Panc1 (cell line): ENCODE results near the gene AIF1. TPM values are rescaled to one million over a fixed set of nuclear protein-coding genes. Genes with fewer than 3 reads are reported as not detected.
A peak's percentile ranks its signal among the peaks of the same experiment; 100 is the strongest.

Source experiments
- ATAC-seq: fragments of 200-7000 bp; cut with Tn5 transposase; 2 replicates; pipeline ENCODE4 v1.9.1; 2020; ENCODE audit warnings: mild to moderate bottlenecking, moderate library complexity
- BruUV-seq: library from RNA; stranded (reverse); fragments of 400-500 nt; replicated peaks from 2 replicates; lab custom pipeline; 2021; lab: Mats Ljungman, UMichigan
- CTCF ChIA-PET: fragments of 300-600 bp; sonication (Branson Sonifier 250); formaldehyde crosslinking; loops from one replicate; lab custom pipeline; 2022; ENCODE audit warnings: antibody characterized with exemption; lab: Charles Lee
- POLR2A ChIA-PET: fragments of 300-600 bp; sonication (Branson Sonifier 250); formaldehyde crosslinking; loops from one replicate; lab custom pipeline; 2022; ENCODE audit warnings: antibody characterized with exemption; lab: Charles Lee
- DNase-seq: peaks from one replicate; pipeline ENCODE4 v3.0.0-alpha.2; 2010; ENCODE audit warnings: low read depth, low spot score
- H3K27ac ChIP-seq: 2 replicates; pipeline ENCODE4 v1.5.1; 2011; ENCODE audit warnings: mild to moderate bottlenecking, low read length, inconsistent platforms
- H3K27me3 ChIP-seq: fragments of 200-500 bp; sonication (Bioruptor generic); 2 replicates; pipeline ENCODE4 v1.6.0; 2014; ENCODE audit warnings: low read length, inconsistent platforms; ENCODE audit not compliant: control insufficient read depth, insufficient read depth
- H3K36me3 ChIP-seq: fragments of 200-500 bp; sonication (Bioruptor generic); 2 replicates; pipeline ENCODE4 v1.5.1; 2014; ENCODE audit warnings: inconsistent platforms, mild to moderate bottlenecking, low read length, moderate library complexity; ENCODE audit not compliant: control insufficient read depth, insufficient read depth
- H3K4me1 ChIP-seq: 2 replicates; pipeline ENCODE4 v1.5.1; 2011; ENCODE audit warnings: inconsistent platforms, mild to moderate bottlenecking, low read length, moderate library complexity; ENCODE audit not compliant: control insufficient read depth, insufficient read depth
- H3K4me3 ChIP-seq, 2 experiments: 2 replicates each; pipeline ENCODE4 v1.5.1; 2011 to 2012; ENCODE audit warnings: low read depth in 2 of 2, low read length in 2 of 2, mild to moderate bottlenecking in 2 of 2, inconsistent platforms in 1 of 2, moderate library complexity in 1 of 2
- H3K9me3 ChIP-seq: fragments of 200-500 bp; sonication (Bioruptor generic); 2 replicates; pipeline ENCODE4 v1.5.1; 2014; ENCODE audit warnings: low read depth, mild to moderate bottlenecking, inconsistent platforms, low read length, moderate library complexity; ENCODE audit not compliant: control insufficient read depth, insufficient read depth
- POLR2AphosphoS5 ChIP-seq: IDR thresholded peaks from 2 replicates; pipeline ENCODE4 v1.6.1; 2012; ENCODE audit warnings: mild to moderate bottlenecking, low read depth, low read length, moderate library complexity
- SIN3A ChIP-seq: IDR thresholded peaks from 2 replicates; pipeline ENCODE4 v1.6.1; 2012; ENCODE audit warnings: low read depth, mild to moderate bottlenecking, low read length, moderate library complexity, borderline replicate concordance; ENCODE audit not compliant: insufficient read depth
- TCF7L2 ChIP-seq: IDR thresholded peaks from 2 replicates; pipeline ENCODE4 v1.6.1; 2011; ENCODE audit warnings: mild to moderate bottlenecking, low read depth, low read length, inconsistent platforms
- in situ Hi-C: cut with HindIII; loops from 2 replicates; pipeline ENCODE4 v1.10.0; 2016; ENCODE audit warnings: low sequenced_read_pairs, low pct_unique_long_range_greater_than_20kb
- intact Hi-C: fragments of 100-400 bp; cut with micrococcal nuclease; formaldehyde crosslinking; loops from one replicate; pipeline ENCODE4 v1.10.0; 2022; ENCODE audit not compliant: unreplicated experiment
- total RNA-seq: library from RNA; stranded (reverse); gene quantifications from one replicate; pipeline ENCODE4 v1.2.1, GENCODE V29; 2021; ENCODE audit not compliant: unreplicated experiment
- TF ChIP-seq, protein P1 (sequence below), 2 experiments: IDR thresholded peaks; 2 replicates each; pipeline ENCODE4 v1.6.1; 2011 to 2012; ENCODE audit warnings: low read depth in 2 of 2, control low read depth in 1 of 2, low read length in 1 of 2, mild to moderate bottlenecking in 1 of 2, moderate library complexity in 1 of 2; ENCODE audit not compliant: insufficient read depth in 1 of 2
- TF ChIP-seq, protein P2 (sequence below): fragments of 450-650 bp; IDR thresholded peaks from 2 replicates; pipeline ENCODE4 v1.5.1; 2017; ENCODE audit warnings: mild to moderate bottlenecking

AIF1 gene
- total RNA-seq, 1 experiment from 2014 or later = 0.44 TPM

DNA sequence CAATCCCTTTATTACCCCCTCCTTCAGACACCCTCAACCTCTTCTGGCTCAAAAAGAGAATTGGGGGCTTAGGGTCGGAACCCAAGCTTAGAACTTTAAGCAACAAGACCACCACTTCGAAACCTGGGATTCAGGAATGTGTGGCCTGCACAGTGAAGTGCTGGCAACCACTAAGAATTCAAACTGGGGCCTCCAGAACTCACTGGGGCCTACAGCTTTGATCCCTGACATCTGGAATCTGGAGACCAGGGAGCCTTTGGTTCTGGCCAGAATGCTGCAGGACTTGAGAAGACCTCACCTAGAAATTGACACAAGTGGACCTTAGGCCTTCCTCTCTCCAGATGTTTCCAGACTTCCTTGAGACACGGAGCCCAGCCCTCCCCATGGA is 37.5 kb upstream of the AIF1 start:
- H3K9me3 ChIP-seq = no peaks in the 10 kb centered on the region
- H3K27me3 ChIP-seq = no peaks in the 10 kb centered on the region
- POLR2A ChIA-PET = interaction anchor here (0.6 to 1.0 kb wide), 2 partner anchors 160 to 313 kb away, joined by 3 to 5 read pairs; no protein-coding TSS in a partner anchor
- no TSS peak for BruUV-seq
- CTCF ChIA-PET = interaction anchor here (0.6 kb wide), 1 partner anchor 80 kb away, joined by 6 read pairs; the partner anchor contains the start of gene MICB
- H3K36me3 ChIP-seq = no peaks in the 10 kb centered on the region
- in situ Hi-C loops (no loop called here), intact Hi-C loops (no loop called here)
- no peak for DNase-seq
- H3K4me1 ChIP-seq = peaks cover 22% of the 10 kb centered on the region
- TF ChIP-seq TCF7L2 (no peak), POLR2AphosphoS5 (no peak), SIN3A (no peak)
- TF ChIP-seq, protein P1, sequence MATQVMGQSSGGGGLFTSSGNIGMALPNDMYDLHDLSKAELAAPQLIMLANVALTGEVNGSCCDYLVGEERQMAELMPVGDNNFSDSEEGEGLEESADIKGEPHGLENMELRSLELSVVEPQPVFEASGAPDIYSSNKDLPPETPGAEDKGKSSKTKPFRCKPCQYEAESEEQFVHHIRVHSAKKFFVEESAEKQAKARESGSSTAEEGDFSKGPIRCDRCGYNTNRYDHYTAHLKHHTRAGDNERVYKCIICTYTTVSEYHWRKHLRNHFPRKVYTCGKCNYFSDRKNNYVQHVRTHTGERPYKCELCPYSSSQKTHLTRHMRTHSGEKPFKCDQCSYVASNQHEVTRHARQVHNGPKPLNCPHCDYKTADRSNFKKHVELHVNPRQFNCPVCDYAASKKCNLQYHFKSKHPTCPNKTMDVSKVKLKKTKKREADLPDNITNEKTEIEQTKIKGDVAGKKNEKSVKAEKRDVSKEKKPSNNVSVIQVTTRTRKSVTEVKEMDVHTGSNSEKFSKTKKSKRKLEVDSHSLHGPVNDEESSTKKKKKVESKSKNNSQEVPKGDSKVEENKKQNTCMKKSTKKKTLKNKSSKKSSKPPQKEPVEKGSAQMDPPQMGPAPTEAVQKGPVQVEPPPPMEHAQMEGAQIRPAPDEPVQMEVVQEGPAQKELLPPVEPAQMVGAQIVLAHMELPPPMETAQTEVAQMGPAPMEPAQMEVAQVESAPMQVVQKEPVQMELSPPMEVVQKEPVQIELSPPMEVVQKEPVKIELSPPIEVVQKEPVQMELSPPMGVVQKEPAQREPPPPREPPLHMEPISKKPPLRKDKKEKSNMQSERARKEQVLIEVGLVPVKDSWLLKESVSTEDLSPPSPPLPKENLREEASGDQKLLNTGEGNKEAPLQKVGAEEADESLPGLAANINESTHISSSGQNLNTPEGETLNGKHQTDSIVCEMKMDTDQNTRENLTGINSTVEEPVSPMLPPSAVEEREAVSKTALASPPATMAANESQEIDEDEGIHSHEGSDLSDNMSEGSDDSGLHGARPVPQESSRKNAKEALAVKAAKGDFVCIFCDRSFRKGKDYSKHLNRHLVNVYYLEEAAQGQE (IDR thresholded peaks at IDR 0.05; ENCODE audit: insufficient read depth in 1 of 2, low read depth in 2 of 2, low read length in 1 of 2) = no peak
- TF ChIP-seq, protein P2, sequence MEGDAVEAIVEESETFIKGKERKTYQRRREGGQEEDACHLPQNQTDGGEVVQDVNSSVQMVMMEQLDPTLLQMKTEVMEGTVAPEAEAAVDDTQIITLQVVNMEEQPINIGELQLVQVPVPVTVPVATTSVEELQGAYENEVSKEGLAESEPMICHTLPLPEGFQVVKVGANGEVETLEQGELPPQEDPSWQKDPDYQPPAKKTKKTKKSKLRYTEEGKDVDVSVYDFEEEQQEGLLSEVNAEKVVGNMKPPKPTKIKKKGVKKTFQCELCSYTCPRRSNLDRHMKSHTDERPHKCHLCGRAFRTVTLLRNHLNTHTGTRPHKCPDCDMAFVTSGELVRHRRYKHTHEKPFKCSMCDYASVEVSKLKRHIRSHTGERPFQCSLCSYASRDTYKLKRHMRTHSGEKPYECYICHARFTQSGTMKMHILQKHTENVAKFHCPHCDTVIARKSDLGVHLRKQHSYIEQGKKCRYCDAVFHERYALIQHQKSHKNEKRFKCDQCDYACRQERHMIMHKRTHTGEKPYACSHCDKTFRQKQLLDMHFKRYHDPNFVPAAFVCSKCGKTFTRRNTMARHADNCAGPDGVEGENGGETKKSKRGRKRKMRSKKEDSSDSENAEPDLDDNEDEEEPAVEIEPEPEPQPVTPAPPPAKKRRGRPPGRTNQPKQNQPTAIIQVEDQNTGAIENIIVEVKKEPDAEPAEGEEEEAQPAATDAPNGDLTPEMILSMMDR = no peak
- ATAC-seq = no peak
- H3K4me3 ChIP-seq = no peak overlapping the region
- peak overlapping the region; percentile 78 for H3K27ac ChIP-seq

DNA sequence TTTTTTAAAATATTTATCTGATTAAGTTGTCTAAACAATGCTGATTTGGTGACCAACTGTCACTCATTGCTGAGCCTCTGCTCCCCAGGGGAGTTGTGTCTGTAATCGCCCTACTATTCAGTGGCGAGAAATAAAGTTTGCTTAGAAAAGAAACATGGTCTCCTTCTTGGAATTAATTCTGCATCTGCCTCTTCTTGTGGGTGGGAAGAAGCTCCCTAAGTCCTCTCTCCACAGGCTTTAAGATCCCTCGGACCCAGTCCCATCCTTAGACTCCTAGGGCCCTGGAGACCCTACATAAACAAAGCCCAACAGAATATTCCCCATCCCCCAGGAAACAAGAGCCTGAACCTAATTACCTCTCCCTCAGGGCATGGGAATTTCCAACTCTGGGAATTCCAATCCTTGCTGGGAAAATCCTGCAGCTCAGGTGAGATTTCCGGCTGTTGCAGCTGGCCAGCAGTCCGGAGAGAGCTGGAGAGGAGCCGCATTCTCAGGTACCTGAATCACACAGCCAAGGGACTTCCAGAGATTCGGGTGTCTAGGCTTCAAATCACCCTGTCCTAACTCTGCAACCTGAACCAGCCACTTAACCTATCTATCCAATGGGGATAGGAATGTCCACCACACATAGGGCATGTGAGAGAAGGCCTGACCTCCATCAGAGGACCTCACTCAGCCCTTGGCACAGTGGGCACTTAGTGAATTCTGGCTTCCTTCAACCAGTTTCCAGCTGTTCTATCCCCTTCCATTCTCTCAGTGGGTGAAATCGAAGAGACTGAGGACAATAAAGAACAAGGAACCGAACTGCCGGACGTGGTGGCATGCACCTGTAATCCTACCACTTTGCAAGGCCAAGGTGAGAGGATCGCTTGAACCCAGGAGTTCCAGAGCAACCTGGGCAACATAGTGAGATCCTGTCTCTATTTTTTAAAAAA is 36.6 kb upstream of the AIF1 start:
- no peaks in the 10 kb centered on the region for H3K9me3 ChIP-seq
- TF ChIP-seq TCF7L2 (no peak), POLR2AphosphoS5 (no peak), SIN3A (no peak)
- TF ChIP-seq, protein P2 = no peak
- TF ChIP-seq, protein P1 (IDR thresholded peaks at IDR 0.05; ENCODE audit: insufficient read depth in 1 of 2, low read depth in 2 of 2, low read length in 1 of 2) = peak; percentile 50 to 53; a peak in 1 of 4 replicates
- H3K36me3 ChIP-seq = no peaks in the 10 kb centered on the region
- in situ Hi-C loops (no loop called here), intact Hi-C loops (no loop called here)
- CTCF ChIA-PET = interaction anchor here (0.6 to 0.9 kb wide), 2 partner anchors 27 to 80 kb away, joined by 3 to 6 read pairs; partner anchors contain the start of gene MICB
- POLR2A ChIA-PET = interaction anchor here (0.6 to 0.7 kb wide), 2 partner anchors 19 to 30 kb away, joined by 3 to 5 read pairs; no protein-coding TSS in a partner anchor
- H3K27ac ChIP-seq = peak overlapping the region; percentile 78
- H3K4me1 ChIP-seq = peaks cover 22% of the 10 kb centered on the region
- peak; percentile 57 for ATAC-seq
- no peaks in the 10 kb centered on the region for H3K27me3 ChIP-seq
- BruUV-seq = no TSS peak
- H3K4me3 ChIP-seq = no peak overlapping the region
- DNase-seq = no peak
